Lower leg skin (tissue), 3 donors: ENCODE measurements around the gene SFXN4.
"Not testable (repeated sequence)": the region's sequence is repeated elsewhere in the genome, so short reads cannot be mapped to it uniquely, and the experiment has no call there.

Experiments used
- CTCF ChIP-seq, 3 donors: fragments of 450-650 bp; IDR thresholded peaks; one replicate each; pipeline ENCODE4 v1.5.1; 2016; ENCODE audit warnings: antibody characterized with exemption in 3 of 3, mild to moderate bottlenecking in 3 of 3, moderate library complexity in 2 of 3
- POLR2A ChIP-seq, 2 donors: fragments of 450-650 bp; IDR thresholded peaks; one replicate each; pipeline ENCODE4 v1.6.1; 2016 to 2017; ENCODE audit warnings: antibody characterized with exemption in 2 of 2, mild to moderate bottlenecking in 1 of 2, moderate library complexity in 1 of 2

GRCh38 chr10:119107106-119107505 lies 58.4 kb downstream of the SFXN4 start:
- TF ChIP-seq CTCF, POLR2A (IDR thresholded peaks at IDR 0.05): not testable (repeated sequence)
